HL-60 (cell line): ENCODE results near the gene NXPH4.

Experiments used
- GABPA ChIP-seq: IDR thresholded peaks from 2 replicates; pipeline ENCODE4 v1.6.1; 2012; ENCODE audit warnings: low read depth
- TF ChIP-seq, protein P1 (sequence below): IDR thresholded peaks from one replicate; pipeline ENCODE4 v1.5.1; 2011; ENCODE audit warnings: low read length, control low read depth, inconsistent platforms; ENCODE audit not compliant: insufficient read depth

DNA sequence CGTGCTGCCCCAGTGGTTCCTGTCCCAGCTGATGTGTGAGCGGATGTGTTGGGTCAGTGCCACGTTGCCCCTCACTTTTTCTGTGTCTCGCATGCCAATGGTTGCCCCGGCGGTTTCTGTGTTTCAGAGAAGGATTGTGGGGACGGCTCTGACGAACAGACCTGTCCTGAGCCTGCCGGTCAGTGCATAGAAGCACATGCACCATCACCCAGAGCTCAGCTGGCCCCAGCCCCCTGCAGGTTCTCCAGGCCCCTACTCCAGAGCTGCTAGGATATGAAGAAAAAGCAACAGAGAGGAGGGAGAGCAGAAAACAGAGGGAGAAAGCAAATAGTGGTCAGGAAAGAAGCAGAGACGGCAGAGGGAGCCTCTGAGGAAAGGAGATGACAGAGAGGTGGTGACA is 48.5 kb upstream of the NXPH4 start:
- TF ChIP-seq, protein P1, sequence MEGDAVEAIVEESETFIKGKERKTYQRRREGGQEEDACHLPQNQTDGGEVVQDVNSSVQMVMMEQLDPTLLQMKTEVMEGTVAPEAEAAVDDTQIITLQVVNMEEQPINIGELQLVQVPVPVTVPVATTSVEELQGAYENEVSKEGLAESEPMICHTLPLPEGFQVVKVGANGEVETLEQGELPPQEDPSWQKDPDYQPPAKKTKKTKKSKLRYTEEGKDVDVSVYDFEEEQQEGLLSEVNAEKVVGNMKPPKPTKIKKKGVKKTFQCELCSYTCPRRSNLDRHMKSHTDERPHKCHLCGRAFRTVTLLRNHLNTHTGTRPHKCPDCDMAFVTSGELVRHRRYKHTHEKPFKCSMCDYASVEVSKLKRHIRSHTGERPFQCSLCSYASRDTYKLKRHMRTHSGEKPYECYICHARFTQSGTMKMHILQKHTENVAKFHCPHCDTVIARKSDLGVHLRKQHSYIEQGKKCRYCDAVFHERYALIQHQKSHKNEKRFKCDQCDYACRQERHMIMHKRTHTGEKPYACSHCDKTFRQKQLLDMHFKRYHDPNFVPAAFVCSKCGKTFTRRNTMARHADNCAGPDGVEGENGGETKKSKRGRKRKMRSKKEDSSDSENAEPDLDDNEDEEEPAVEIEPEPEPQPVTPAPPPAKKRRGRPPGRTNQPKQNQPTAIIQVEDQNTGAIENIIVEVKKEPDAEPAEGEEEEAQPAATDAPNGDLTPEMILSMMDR, result no peak
- no peak for TF ChIP-seq GABPA
